Muscle of leg (tissue), 11 donors: ENCODE results near the gene SLC66A1. TPM values are rescaled to one million over a fixed set of nuclear protein-coding genes. Genes with fewer than 3 reads are reported as not detected.

Experiments used
- DNase-seq: peaks from one replicate; pipeline ENCODE4 v3.0.0; 2013
- H3K27ac ChIP-seq: one replicate; pipeline ENCODE4 v1.5.1; 2013; ENCODE audit warnings: mild to moderate bottlenecking, low read length, control low read depth
- H3K27me3 ChIP-seq: one replicate; pipeline ENCODE4 v1.6.1; 2013; ENCODE audit warnings: low read length; ENCODE audit not compliant: control insufficient read depth, insufficient read depth
- H3K36me3 ChIP-seq: one replicate; pipeline ENCODE4 v1.6.1; 2013; ENCODE audit warnings: low read length; ENCODE audit not compliant: control insufficient read depth, insufficient read depth
- H3K4me1 ChIP-seq: one replicate; pipeline ENCODE4 v1.6.1; 2013; ENCODE audit warnings: low read length; ENCODE audit not compliant: control insufficient read depth, insufficient read depth
- H3K4me3 ChIP-seq: one replicate; pipeline ENCODE4 v1.5.1; 2013; ENCODE audit warnings: low read length, control low read depth
- H3K9me3 ChIP-seq: replicated peaks from 2 replicates; pipeline ENCODE4 v1.6.1; 2013; ENCODE audit warnings: low read depth, low read length; ENCODE audit not compliant: control insufficient read depth
- WGBS: methylation state at CpG from one replicate; pipeline ENCODE4 v1.1.5; 2013; ENCODE audit warnings: missing lambda C conversion rate; ENCODE audit not compliant: insufficient coverage; 5-methylcytosine and 5-hydroxymethylcytosine counted together
- polyA plus RNA-seq, 8 donors: library from polyadenylated mRNA; unstranded; fragments of 120-200 nt; gene quantifications; one replicate each; pipeline versions ENCODE4 v1.2.1 to v1.2.3, GENCODE V29; 2013; ENCODE audit warnings: inconsistent platforms in 1 of 8, low replicate concordance in 1 of 8; ENCODE audit not compliant: insufficient read length in 8 of 8, insufficient read depth in 1 of 8
- total RNA-seq: library from RNA; stranded (reverse); fragments of 120-200 nt; gene quantifications from one replicate; pipeline ENCODE4 v1.2.4, GENCODE V29; 2013

Gene SLC66A1
- total and polyA plus RNA-seq, 9 donors = 8.9 to 12.9 (median 9.7) TPM

GRCh38 chr1:19349999-19350398 lies 37.9 kb downstream of the SLC66A1 start:
- H3K9me3 ChIP-seq = no peaks in the 10 kb centered on the region
- whole genome bisulfite sequencing = 96% methylated on average over 14 of the region's 17 CpGs
- H3K4me3 ChIP-seq = no peak overlapping the region
- H3K27me3 ChIP-seq = no peaks in the 10 kb centered on the region
- H3K4me1 ChIP-seq = peaks cover 10% of the 10 kb centered on the region
- no peak overlapping the region for H3K27ac ChIP-seq
- H3K36me3 ChIP-seq = peaks cover 68% of the 10 kb centered on the region
- no peak for DNase-seq

- peaks cover 65% of the 10 kb centered on the region for H3K36me3 ChIP-seq
- no peak overlapping the region for H3K4me3 ChIP-seq
- H3K9me3 ChIP-seq = no peaks in the 10 kb centered on the region
- DNase-seq = no peak
- no peak overlapping the region for H3K27ac ChIP-seq
- no peaks in the 10 kb centered on the region for H3K27me3 ChIP-seq
- peaks cover 10% of the 10 kb centered on the region for H3K4me1 ChIP-seq
- WGBS = no CpG with 5 or more reads among the region's 5 CpGs
Measured at GRCh38 chr1:19350566-19350965, 38.4 kb downstream of the SLC66A1 start.

GRCh38 chr1:19351873-19352272 lies 39.7 kb downstream of the SLC66A1 start:
- 47% methylated on average over 9 of the region's 10 CpGs for WGBS
- H3K4me1 ChIP-seq = peaks cover 10% of the 10 kb centered on the region
- no peaks in the 10 kb centered on the region for H3K27me3 ChIP-seq
- H3K9me3 ChIP-seq = no peaks in the 10 kb centered on the region
- peaks cover 74% of the 10 kb centered on the region for H3K36me3 ChIP-seq
- no peak overlapping the region for H3K27ac ChIP-seq
- peak; percentile 71 for DNase-seq
- H3K4me3 ChIP-seq = no peak overlapping the region

GRCh38 chr1:19352839-19353238 lies 40.7 kb downstream of the SLC66A1 start:
- H3K4me3 ChIP-seq = no peak overlapping the region
- H3K27ac ChIP-seq = no peak overlapping the region
- no peak for DNase-seq
- H3K27me3 ChIP-seq = no peaks in the 10 kb centered on the region
- peaks cover 10% of the 10 kb centered on the region for H3K4me1 ChIP-seq
- H3K36me3 ChIP-seq = peaks cover 79% of the 10 kb centered on the region
- WGBS = 86% methylated on average over 13 of the region's 14 CpGs
- H3K9me3 ChIP-seq = no peaks in the 10 kb centered on the region

- WGBS = 58% methylated on average over 8 of the region's 8 CpGs
- Histone ChIP-seq H3K4me3 (no peak overlapping the region), H3K9me3 (no peaks in the 10 kb centered on the region), H3K4me1 (peaks cover 10% of the 10 kb centered on the region), H3K36me3 (peaks cover 74% of the 10 kb centered on the region), H3K27ac (no peak overlapping the region), H3K27me3 (no peaks in the 10 kb centered on the region)
- no peak for DNase-seq
Measured at GRCh38 chr1:19353596-19353995, 41.5 kb downstream of the SLC66A1 start.

- 51% methylated on average over 6 of the region's 6 CpGs for WGBS
- Histone ChIP-seq H3K27me3 (no peaks in the 10 kb centered on the region), H3K9me3 (no peaks in the 10 kb centered on the region), H3K36me3 (peaks cover 68% of the 10 kb centered on the region), H3K27ac (no peak overlapping the region), H3K4me1 (peaks cover 11% of the 10 kb centered on the region), H3K4me3 (no peak overlapping the region)
- no peak for DNase-seq
Measured at GRCh38 chr1:19354531-19354981, 42.4 kb downstream of the SLC66A1 start.

- H3K36me3 ChIP-seq = peaks cover 62% of the 10 kb centered on the region
- WGBS = 88% methylated on average over 3 of the region's 5 CpGs
- H3K4me3 ChIP-seq = no peak overlapping the region
- no peak overlapping the region for H3K27ac ChIP-seq
- no peaks in the 10 kb centered on the region for H3K9me3 ChIP-seq
- peaks cover 26% of the 10 kb centered on the region for H3K4me1 ChIP-seq
- H3K27me3 ChIP-seq = no peaks in the 10 kb centered on the region
- no peak for DNase-seq
Measured at GRCh38 chr1:19356266-19356665, 44.1 kb downstream of the SLC66A1 start.

- 80% methylated on average over 8 of the region's 13 CpGs for WGBS
Measured at GRCh38 chr1:19357299-19357986, 45.3 kb downstream of the SLC66A1 start.

GRCh38 chr1:19358710-19359109 lies 46.6 kb downstream of the SLC66A1 start:
- Histone ChIP-seq H3K27ac (no peak overlapping the region), H3K9me3 (no peaks in the 10 kb centered on the region), H3K4me1 (peaks cover 17% of the 10 kb centered on the region), H3K4me3 (no peak overlapping the region), H3K27me3 (no peaks in the 10 kb centered on the region), H3K36me3 (peaks cover 47% of the 10 kb centered on the region)
- DNase-seq = no peak
- WGBS = 90% methylated on average over 3 of the region's 8 CpGs

More at GRCh38 chr1:19357299-19357986, 45.3 kb downstream of the SLC66A1 start:
- Histone ChIP-seq H3K9me3 (no peaks in the 10 kb centered on the region), H3K27ac (no peak overlapping the region), H3K4me3 (no peak overlapping the region), H3K4me1 (peaks cover 23% of the 10 kb centered on the region), H3K27me3 (no peaks in the 10 kb centered on the region), H3K36me3 (peaks cover 54% of the 10 kb centered on the region)
- DNase-seq = no peak

- Histone ChIP-seq H3K27ac (no peak overlapping the region), H3K36me3 (peaks cover 41% of the 10 kb centered on the region), H3K27me3 (no peaks in the 10 kb centered on the region), H3K4me3 (no peak overlapping the region), H3K4me1 (peaks cover 19% of the 10 kb centered on the region), H3K9me3 (no peaks in the 10 kb centered on the region)
- 78% methylated on average over 10 of the region's 11 CpGs for WGBS
- DNase-seq = no peak
Measured at GRCh38 chr1:19359357-19359756, 47.2 kb downstream of the SLC66A1 start.
